HUDEP-2 (cell line): ENCODE measurements around the gene SPATS2L.
"Not testable (repeated sequence)": the region's sequence is repeated elsewhere in the genome, so short reads cannot be mapped to it uniquely, and the experiment has no call there.

Experiments
- DNase-seq, 76 experiments: peaks; one replicate each; lab custom pipeline; 2025; ENCODE audit not compliant: unreplicated experiment in 76 of 76; lab: John Stamatoyannopoulos, UW

The SPATS2L gene

GRCh38 chr2:200344202-200344601 lies 37.7 kb downstream of the SPATS2L start:
- not testable (repeated sequence) for DNase-seq

- no peak for DNase-seq
Observed at GRCh38 chr2:200345975-200346374, 39.5 kb downstream of the SPATS2L start.

GRCh38 chr2:200347301-200347700 lies 40.8 kb downstream of the SPATS2L start:
- no peak for DNase-seq

DNA sequence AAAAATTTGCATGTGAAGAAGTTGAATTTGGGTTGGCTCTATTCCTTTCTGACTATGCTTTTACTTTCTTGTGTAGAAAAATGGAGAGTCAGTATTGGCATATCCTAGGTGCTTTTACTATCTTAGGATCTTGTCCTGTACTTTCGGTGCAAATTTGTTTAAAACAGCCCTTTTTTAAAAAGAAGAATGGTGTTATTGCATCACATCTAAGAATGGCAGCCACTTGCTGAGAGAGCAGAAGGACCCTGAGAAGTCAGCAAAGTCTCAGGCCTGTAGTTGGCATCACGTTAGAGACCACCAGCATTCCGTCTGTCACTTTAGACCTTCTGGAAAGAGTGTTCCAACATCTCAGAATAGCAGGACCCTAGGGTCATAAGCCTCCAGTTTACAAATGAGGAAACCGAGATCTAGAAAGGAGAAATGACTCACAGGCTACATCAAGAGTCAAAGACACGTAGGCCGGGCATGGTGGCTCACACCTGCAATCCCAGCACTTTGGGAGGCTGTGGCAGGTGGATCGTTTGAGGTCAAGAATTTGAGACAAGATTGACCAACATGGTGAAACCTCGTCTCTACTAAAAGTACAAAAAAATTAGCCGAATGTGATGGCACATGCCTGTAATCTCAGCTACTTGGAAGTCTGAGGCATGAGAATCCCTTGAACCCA lies 42.5 kb downstream of the SPATS2L start:
- DNase-seq, result no peak

DNA sequence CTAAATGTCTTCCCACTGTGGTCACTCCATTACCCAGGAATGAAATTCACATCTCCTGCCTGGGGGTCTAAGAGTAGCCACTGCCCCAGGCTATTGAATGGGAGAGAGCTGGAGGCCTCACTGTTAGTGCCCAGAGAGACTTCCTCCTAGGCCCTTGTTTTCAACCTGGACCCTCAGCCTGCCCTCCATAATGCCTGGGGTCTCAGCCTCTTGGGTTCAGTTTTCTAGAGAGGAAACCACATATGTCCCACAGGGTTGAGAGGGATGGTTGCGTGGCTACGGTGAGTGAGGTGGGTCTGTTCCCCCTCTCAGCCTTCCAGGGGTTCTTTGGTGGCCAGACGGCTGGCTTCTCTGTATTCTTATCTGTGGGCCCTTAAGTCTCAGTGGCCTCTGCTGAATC lies 43.4 kb downstream of the SPATS2L start:
- DNase-seq, result no peak

DNA sequence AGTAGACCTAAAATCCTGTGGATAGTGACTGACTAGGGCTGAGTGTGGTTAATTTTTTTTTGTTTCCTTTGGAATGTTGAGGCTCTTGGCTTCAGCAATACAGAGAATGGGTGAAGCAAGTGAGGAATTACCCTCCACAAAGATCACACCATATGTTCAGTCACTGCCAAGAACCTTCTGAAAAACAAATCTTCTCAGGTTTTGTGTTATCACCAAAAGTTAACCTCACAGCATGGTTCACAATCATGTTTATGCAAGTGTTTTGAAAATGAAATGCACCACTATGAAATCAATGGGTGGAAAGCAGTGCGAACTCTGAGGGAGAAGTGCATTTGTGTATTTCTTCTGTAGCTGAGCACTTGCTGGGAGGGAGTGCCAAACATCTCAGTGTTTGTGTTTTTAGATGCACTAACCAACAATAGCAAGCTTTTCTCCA lies 44.4 kb downstream of the SPATS2L start:
- DNase-seq, result no peak

DNA sequence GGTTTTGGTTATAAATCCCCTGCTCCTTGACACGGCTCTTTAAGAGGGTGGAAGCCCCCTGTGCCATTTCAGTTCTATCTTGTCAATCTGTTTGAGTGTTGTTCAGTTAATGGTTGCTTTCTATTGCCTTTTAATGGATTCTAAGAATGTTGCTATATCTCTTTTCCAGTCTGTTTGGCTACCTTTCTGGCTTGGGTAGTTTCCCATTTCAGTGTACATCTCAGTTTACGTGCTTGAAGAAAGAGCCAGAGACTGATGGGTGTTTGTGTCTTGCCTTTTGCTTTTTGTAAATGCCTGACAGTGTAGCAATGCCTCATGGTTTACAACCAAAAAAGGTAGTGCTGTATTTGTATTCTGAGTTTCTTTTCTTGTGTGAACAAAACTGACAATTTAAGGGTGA lies 45.3 kb downstream of the SPATS2L start:
- DNase-seq, result no peak

GRCh38 chr2:200352636-200353035 lies 46.1 kb downstream of the SPATS2L start:
- DNase-seq, result no peak

DNA sequence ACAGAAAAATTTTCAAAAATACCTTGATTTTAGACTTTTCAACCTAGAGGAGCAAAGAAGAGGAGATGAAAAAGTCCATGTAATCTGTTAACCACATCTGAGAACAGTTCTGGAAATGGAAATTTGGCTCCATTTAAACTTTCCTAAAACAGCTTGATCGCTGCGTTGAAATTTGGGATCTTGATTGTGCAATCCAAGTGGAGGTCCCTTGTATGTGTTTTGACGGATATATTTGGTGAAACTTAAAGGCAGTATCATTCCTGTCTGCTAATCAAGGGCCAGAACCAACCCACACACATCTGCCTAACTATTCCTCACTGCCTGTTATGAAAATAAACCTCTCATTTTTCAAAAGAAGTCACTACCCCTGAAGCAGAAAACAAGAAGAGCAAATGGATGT lies 46.6 kb downstream of the SPATS2L start:
- DNase-seq, result no peak

DNA sequence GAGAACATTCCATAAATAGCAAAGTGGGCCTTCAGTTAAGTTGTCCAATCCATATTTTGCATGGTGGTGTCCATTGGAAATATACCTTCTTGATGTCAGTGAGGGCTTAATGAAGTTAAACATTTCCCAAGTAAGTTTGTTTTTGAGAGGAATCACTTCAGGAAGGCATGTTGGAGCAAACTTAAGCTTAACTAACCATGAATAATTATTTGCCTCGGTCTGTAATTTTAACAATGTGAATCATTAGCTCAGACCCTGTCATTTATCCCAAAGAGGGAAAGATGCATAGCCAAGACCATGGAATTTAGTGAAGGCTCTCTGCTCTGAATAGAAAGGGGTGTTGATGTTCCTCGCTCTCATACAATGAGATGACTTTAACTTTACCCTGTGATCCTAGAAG lies 47.4 kb downstream of the SPATS2L start:
- no peak for DNase-seq

DNA sequence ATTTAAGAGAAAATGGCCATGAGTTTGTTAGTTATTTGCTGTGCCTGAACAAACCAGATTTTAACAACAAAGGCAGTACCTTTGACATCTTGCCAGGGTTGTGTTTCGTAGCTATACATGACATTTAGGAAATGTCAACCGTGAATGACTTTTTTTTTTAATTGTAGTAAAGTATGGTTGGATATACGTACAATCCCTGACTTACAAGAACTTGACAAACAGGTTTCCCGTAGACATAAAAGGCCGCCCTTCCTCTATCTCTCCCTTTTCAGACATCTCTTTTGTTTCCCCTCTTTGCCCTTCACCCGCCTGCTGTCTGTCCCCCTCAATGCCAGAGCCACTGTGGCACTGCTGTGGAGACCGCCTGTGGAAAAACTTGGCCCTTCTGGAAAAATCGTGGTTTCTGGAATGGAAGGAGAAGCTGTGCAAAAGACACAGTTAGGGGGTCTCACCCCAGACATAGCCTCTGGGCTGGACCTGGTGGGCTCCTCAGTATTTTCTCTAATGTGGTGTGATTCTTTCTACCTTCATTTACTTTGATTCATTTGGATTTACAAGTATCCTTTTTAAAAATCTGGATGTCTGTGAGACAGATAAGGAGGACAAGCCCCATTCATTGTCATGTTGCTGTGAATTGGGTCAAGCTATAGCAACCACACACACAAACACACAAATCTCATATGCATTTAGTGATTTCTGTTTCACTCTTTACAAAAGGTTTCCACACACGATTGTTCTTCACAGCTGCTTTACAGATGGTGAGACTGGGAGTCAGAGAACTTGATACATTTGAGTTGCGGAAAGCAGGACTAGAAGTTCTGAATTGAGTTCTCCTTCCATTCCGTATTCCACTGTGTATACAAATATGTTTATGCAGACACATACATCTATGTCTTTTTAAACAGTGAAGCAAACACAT lies 48.6 kb downstream of the SPATS2L start:
- no peak for DNase-seq

- DNase-seq, result no peak
Observed at GRCh38 chr2:200356321-200356720, 49.8 kb downstream of the SPATS2L start.

DNA sequence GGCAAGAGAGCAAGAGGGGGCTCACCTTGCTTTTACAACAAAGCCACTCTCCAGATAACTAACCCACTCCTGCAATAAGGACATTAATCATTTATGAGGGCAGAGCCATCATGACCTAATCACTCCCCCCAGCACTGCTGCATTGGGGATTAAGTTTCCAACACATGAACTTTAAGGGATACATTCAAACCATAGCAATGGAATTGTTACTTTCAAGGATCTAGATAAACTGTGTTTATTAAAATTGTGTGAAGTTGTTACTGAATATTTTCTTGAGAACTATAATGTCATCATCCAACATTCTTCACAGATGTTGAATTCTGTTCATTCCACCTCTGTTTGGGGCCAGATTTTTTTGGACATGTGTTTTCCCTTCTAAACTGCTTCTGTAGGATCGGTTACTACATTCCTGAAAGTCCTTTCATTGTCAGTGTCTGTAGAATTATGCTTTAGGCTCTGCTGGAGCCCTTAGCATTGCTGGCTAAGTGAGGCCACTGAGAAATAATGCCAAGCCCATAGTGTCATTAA lies 50.4 kb downstream of the SPATS2L start:
- DNase-seq, result no peak

- DNase-seq, result no peak
Observed at GRCh38 chr2:200357845-200358244, 51.4 kb downstream of the SPATS2L start.

DNA sequence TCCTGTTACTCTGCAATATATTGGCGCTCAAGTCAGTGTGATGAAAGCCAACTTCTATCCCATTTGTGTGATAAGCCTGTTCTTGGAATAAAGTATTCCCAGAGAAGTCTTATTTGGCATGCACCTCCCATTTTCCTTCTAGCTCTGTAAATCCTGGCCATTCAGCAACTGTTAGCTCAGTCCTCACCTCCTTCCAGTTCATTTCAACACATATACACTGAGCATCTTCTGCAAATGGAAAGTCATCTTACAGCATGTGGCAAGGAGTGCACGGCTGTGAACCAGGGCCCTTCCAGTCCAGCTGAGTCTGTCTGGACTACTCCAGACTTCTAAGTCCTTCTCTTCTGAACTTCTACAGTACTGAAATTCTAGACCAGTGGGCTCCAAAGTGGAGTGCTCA lies 53.1 kb downstream of the SPATS2L start:
- DNase-seq, result no peak

- DNase-seq, result no peak
Observed at GRCh38 chr2:200360364-200360763, 53.9 kb downstream of the SPATS2L start.

- DNase-seq, result no peak
Observed at GRCh38 chr2:200362202-200362917, 55.9 kb downstream of the SPATS2L start.

DNA sequence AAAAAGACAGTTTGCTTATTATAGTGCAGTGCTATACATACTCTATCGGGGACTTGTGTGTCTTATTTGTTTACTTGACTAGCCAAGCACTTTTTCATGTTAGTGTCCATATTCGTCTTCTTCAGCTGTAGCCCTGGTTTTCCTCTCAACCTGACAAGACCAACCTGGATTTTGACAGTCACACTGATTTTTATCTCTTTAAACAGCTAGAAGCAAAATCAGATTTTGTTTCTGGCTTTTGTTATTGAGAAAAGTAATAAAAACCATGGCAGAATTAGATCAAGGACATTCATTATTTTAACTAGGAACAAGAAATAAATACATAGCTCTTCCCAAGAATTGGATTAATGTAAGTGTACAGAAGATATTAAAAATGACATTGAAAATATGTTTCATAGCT lies 56.8 kb downstream of the SPATS2L start:
- no peak for DNase-seq

DNA sequence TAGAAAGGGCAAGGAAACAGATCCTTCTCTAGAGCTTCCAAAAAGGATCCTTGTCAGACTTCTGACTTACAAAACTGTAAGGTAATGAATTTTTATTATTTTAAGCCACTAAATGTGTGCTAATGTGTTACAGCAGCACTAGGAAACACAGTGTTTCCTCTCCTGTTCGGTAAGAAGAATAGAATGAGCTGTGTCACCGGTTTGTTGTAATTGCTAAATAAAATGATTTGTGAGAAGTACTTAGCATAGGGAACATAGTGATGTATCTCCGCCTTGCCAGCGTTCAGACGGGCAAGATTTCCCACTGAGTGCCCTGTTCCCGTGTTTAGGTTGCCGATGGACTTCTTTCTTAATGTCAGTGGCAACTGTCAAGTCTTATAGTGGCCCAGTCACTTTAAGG lies 57.6 kb downstream of the SPATS2L start:
- no peak for DNase-seq

GRCh38 chr2:200364620-200365019 lies 58.1 kb downstream of the SPATS2L start:
- DNase-seq, result no peak

DNA sequence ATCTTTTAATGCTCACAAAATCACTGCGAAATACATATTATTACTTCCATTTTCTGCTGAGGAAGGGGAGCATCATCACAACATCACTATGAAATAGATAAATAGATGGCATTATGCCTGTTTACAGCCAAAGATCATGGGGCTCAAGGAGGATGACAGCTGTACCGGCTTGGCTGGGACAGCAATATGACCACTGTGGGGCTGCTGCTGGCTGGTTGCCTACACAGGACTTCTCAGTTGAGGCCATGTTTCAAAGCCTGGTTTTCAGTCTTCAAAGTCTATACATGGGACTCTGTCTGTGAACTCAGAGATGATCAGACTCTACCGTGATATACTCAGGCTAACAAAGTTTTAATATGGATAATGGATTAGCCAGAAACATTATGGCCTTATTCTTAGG lies 58.7 kb downstream of the SPATS2L start:
- no peak for DNase-seq
